Endodermal cell (in vitro differentiated cells): ENCODE results near the gene GPRIN1. TPM values are rescaled to one million over a fixed set of nuclear protein-coding genes. Genes with fewer than 3 reads are reported as not detected.

Source experiments
- DNase-seq: peaks from one replicate; pipeline ENCODE4 v3.0.0-alpha.2; 2017
- H3K27ac ChIP-seq: 2 replicates; pipeline ENCODE4 v1.5.1; 2013; ENCODE audit warnings: mild to moderate bottlenecking, low read depth, low read length, moderate library complexity
- H3K27me3 ChIP-seq: 2 replicates; pipeline ENCODE4 v1.6.1; 2013; ENCODE audit warnings: mild to moderate bottlenecking, low read length, moderate library complexity; ENCODE audit not compliant: insufficient read depth, control insufficient read depth, poor library complexity, severe bottlenecking
- H3K36me3 ChIP-seq: 2 replicates; pipeline ENCODE4 v1.7.0; 2013; ENCODE audit warnings: mild to moderate bottlenecking, low read length, moderate library complexity; ENCODE audit not compliant: control insufficient read depth, insufficient read depth
- H3K4me1 ChIP-seq: one replicate; pipeline ENCODE4 v1.7.0; 2013; ENCODE audit warnings: low read length; ENCODE audit not compliant: control insufficient read depth, insufficient read depth
- H3K4me3 ChIP-seq: 2 replicates; pipeline ENCODE4 v1.5.1; 2013; ENCODE audit warnings: mild to moderate bottlenecking, low read length, moderate library complexity
- H3K9ac ChIP-seq: 2 replicates; pipeline ENCODE4 v1.6.1; 2013; ENCODE audit warnings: mild to moderate bottlenecking, low read length, moderate library complexity; ENCODE audit not compliant: poor library complexity, severe bottlenecking; ENCODE audit errors: extremely low read depth
- H3K9me3 ChIP-seq: 2 replicates; pipeline ENCODE4 v1.6.1; 2013; ENCODE audit warnings: mild to moderate bottlenecking, low read length, moderate library complexity; ENCODE audit not compliant: control insufficient read depth
- H3K27ac Mint-ChIP-seq: 2 replicates; pipeline ENCODE4 v1.8.0; 2020; ENCODE audit warnings: mixed read lengths
- H3K27me3 Mint-ChIP-seq: 2 replicates; pipeline ENCODE4 v1.8.0; 2021; ENCODE audit warnings: mild to moderate bottlenecking, mixed read lengths; ENCODE audit not compliant: insufficient read depth
- H3K36me3 Mint-ChIP-seq: 2 replicates; pipeline ENCODE4 v1.8.0; 2020; ENCODE audit warnings: low read depth, mixed read lengths
- H3K4me1 Mint-ChIP-seq: 2 replicates; pipeline ENCODE4 v1.8.0; 2020; ENCODE audit warnings: mixed read lengths
- H3K4me3 Mint-ChIP-seq: 2 replicates; pipeline ENCODE4 v1.8.0; 2020; ENCODE audit warnings: mild to moderate bottlenecking, moderate library complexity, mixed read lengths
- H3K9me3 Mint-ChIP-seq: 2 replicates; pipeline ENCODE4 v1.8.0; 2020; ENCODE audit warnings: mild to moderate bottlenecking, mixed read lengths
- CTCF ChIP-seq: fragments of 200-600 bp; sonication (generic); conservative IDR thresholded peaks from 2 replicates; pipeline ENCODE4 v1.5.0; 2021; ENCODE audit warnings: antibody characterized with exemption, mild to moderate bottlenecking
- WGBS, 2 experiments: methylation state at CpG; one replicate each; pipeline versions ENCODE4 v1.1.5 to v1.1.7; 2013; ENCODE audit warnings: missing lambda C conversion rate in 2 of 2, mixed read lengths in 1 of 2; ENCODE audit not compliant: insufficient coverage in 1 of 2, insufficient read length in 1 of 2; 5-methylcytosine and 5-hydroxymethylcytosine counted together
- total RNA-seq, 2 donors: library from RNA; stranded (reverse); fragmentation: NEBNext Ultra II Directional in 1 of 2; extraction: Animal tissue kit (Norgen Biotek cat#: 25700) in 1 of 2; gene quantifications; 2 replicates in 1 of 2; 3 replicates in 1 of 2; pipeline ENCODE4 v1.2.1, GENCODE V29; 2021

The GPRIN1 gene
- total RNA-seq, 2 donors from 2014 or later = 4.5 to 4.9 TPM

DNA sequence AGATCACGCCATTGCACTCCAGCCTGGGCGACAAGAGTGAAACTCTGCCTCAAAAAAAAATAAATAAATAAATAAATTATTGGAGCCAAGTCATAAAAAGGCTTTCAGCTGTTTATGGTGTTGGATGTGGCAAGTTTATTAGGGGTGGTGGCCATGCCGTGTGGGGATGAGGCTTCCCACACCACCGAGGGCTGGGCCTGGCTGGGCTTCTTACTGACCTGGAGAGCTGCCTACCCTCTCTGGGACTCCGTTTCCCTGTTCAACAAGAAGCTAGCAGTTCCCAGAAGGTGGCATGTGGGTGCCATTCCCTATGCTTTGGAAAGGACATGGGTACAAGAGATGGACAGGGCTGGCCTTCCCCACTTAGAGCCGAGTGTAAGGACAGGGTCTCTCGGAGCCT is 22.6 kb downstream of the GPRIN1 start:
- Histone ChIP-seq H3K27me3 (no peaks in the 10 kb centered on the region), H3K4me1 (no peaks in the 10 kb centered on the region), H3K27ac (no peak overlapping the region), H3K9me3 (peaks cover 12% of the 10 kb centered on the region), H3K4me3 (no peak overlapping the region), H3K36me3 (no peaks in the 10 kb centered on the region), H3K9ac (no peak overlapping the region)
- DNase-seq = no peak
- Mint-ChIP-seq H3K4me3 (no peak overlapping the region), H3K27me3 (peaks cover 15% of the 10 kb centered on the region), H3K9me3 (peaks cover 27% of the 10 kb centered on the region), H3K4me1 (no peaks in the 10 kb centered on the region), H3K27ac (no peak overlapping the region), H3K36me3 (no peaks in the 10 kb centered on the region)
- WGBS, 2 experiments = 86 to 93% methylated on average over 5 to 6 of the region's 7 CpGs
- no peak for TF ChIP-seq CTCF

- Mint-ChIP-seq H3K4me3 (no peak overlapping the region), H3K4me1 (no peaks in the 10 kb centered on the region), H3K36me3 (no peaks in the 10 kb centered on the region), H3K27me3 (peaks cover 5% of the 10 kb centered on the region), H3K27ac (no peak overlapping the region), H3K9me3 (peaks cover 27% of the 10 kb centered on the region)
- DNase-seq = no peak
- Histone ChIP-seq H3K9me3 (peaks cover 12% of the 10 kb centered on the region), H3K9ac (no peak overlapping the region), H3K4me3 (no peak overlapping the region), H3K4me1 (no peaks in the 10 kb centered on the region), H3K27ac (no peak overlapping the region), H3K36me3 (no peaks in the 10 kb centered on the region), H3K27me3 (no peaks in the 10 kb centered on the region)
- no peak for TF ChIP-seq CTCF
- 79 to 86% methylated on average over 4 of the region's 4 CpGs for WGBS, 2 experiments
Measured at GRCh38 chr5:176583076-176583475, 26.9 kb downstream of the GPRIN1 start.

DNA sequence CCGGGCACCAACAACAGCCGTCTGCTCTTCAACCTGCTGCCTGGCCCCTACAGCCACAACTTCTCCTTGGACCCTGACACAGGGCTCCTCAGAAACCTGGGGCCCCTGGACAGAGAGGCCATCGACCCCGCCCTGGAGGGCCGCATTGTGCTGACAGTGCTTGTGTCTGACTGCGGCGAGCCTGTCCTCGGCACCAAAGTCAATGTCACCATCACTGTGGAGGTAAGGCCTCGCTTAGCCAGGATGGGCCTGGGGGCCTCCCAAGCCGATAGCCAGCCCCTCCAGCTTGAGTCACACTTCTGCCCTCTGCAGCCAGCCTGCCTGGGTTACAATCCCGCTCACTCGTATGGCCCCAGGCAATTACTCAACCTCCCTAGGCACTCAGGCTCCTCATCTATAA is 28.6 kb downstream of the GPRIN1 start:
- no peaks in the 10 kb centered on the region for H3K27me3 ChIP-seq
- no peak overlapping the region for H3K4me3 ChIP-seq
- no peak overlapping the region for H3K27ac ChIP-seq
- Mint-ChIP-seq H3K9me3 (peaks cover 22% of the 10 kb centered on the region), H3K4me3 (no peak overlapping the region), H3K27me3 (peaks cover 4% of the 10 kb centered on the region), H3K4me1 (no peaks in the 10 kb centered on the region), H3K27ac (no peak overlapping the region), H3K36me3 (no peaks in the 10 kb centered on the region)
- 91 to 100% methylated on average over 8 to 12 of the region's 12 CpGs for WGBS, 2 experiments
- H3K36me3 ChIP-seq = no peaks in the 10 kb centered on the region
- H3K9ac ChIP-seq = no peak overlapping the region
- no peak for TF ChIP-seq CTCF
- no peaks in the 10 kb centered on the region for H3K4me1 ChIP-seq
- peaks cover 12% of the 10 kb centered on the region for H3K9me3 ChIP-seq
- DNase-seq = no peak
